GM19463 (cell line): ENCODE results near the gene IFIT3.

Source experiments
- ATAC-seq: cut with Tn5 transposase; IDR thresholded peaks from one replicate; pipeline ENCODE4 v1.9.1; 2021; ENCODE audit warnings: mild to moderate bottlenecking, moderate library complexity; ENCODE audit not compliant: unreplicated experiment

Gene IFIT3

GRCh38 chr10:89355394-89355931, 27.7 kb downstream of the IFIT3 start:
- no peak for ATAC-seq

- no peak for ATAC-seq
Observed at GRCh38 chr10:89357096-89357495, 29.3 kb downstream of the IFIT3 start.

GRCh38 chr10:89357975-89358374, 30.2 kb downstream of the IFIT3 start:
- no peak for ATAC-seq

- no peak for ATAC-seq
Observed at GRCh38 chr10:89360157-89360556, 32.4 kb downstream of the IFIT3 start.

GRCh38 chr10:89362929-89363328, 35.1 kb downstream of the IFIT3 start:
- no peak for ATAC-seq

- ATAC-seq = no peak
Observed at GRCh38 chr10:89363729-89364442, 36.1 kb downstream of the IFIT3 start.

GRCh38 chr10:89364531-89364930, 36.7 kb downstream of the IFIT3 start:
- ATAC-seq = no peak

GRCh38 chr10:89367529-89367928, 39.7 kb downstream of the IFIT3 start:
- peak; percentile 73 for ATAC-seq

- no peak for ATAC-seq
Observed at GRCh38 chr10:89368129-89368528, 40.3 kb downstream of the IFIT3 start.

GRCh38 chr10:89369156-89370105, 41.6 kb downstream of the IFIT3 start:
- no peak for ATAC-seq

GRCh38 chr10:89371079-89371478, 43.3 kb downstream of the IFIT3 start:
- no peak for ATAC-seq

GRCh38 chr10:89371987-89372386, 44.2 kb downstream of the IFIT3 start:
- no peak for ATAC-seq

GRCh38 chr10:89373916-89374711, 46.3 kb downstream of the IFIT3 start:
- ATAC-seq = no peak

GRCh38 chr10:89374713-89375141, 46.9 kb downstream of the IFIT3 start:
- ATAC-seq = no peak

GRCh38 chr10:89377705-89378637, 50.2 kb downstream of the IFIT3 start, which contains the start of gene IFIT1B:
TSS of gene IFIT1B (plus strand) at chr10:89378056. CDS start at chr10:89378136, 80 bp downstream.
- no peak for ATAC-seq

GRCh38 chr10:89379103-89379502, 51.3 kb downstream of the IFIT3 start:
- ATAC-seq = no peak

GRCh38 chr10:89382757-89383156, 55.0 kb downstream of the IFIT3 start:
- ATAC-seq = no peak

GRCh38 chr10:89384474-89385340, 56.9 kb downstream of the IFIT3 start:
- ATAC-seq = no peak

- no peak for ATAC-seq
Observed at GRCh38 chr10:89388806-89389205, 61.0 kb downstream of the IFIT3 start.
